CD14-positive monocyte (primary cell): Measurements from ENCODE around the gene LRP1B. TPM values are rescaled to one million over a fixed set of nuclear protein-coding genes. Genes with fewer than 3 reads are reported as not detected.

ENCODE experiments used
- DNase-seq, 3 donors: peaks; one replicate each; pipeline ENCODE4 v3.0.0-alpha.2; 2011 to 2022
- H2AFZ ChIP-seq: 2 replicates; pipeline ENCODE4 v1.6.0; 2012; ENCODE audit warnings: mild to moderate bottlenecking, low read depth, low read length, inconsistent platforms; ENCODE audit not compliant: insufficient read depth, poor library complexity, severe bottlenecking
- H3K27ac ChIP-seq, 2 donors: 1 replicate in 1 of 2; 2 replicates in 1 of 2; pipeline ENCODE4 v1.5.1; 2012 to 2013; ENCODE audit warnings: low read length in 2 of 2, control low read depth in 1 of 2, inconsistent platforms in 1 of 2, low read depth in 1 of 2, mild to moderate bottlenecking in 1 of 2
- H3K27me3 ChIP-seq, 2 donors: one replicate each; pipeline versions ENCODE4 v1.6.0 to v1.6.1; 2011 to 2013; ENCODE audit warnings: low read length in 2 of 2; ENCODE audit not compliant: control insufficient read depth in 2 of 2, insufficient read depth in 2 of 2
- H3K36me3 ChIP-seq, 2 donors: replicated peaks in 1 of 2; 1 replicate in 1 of 2; 2 replicates in 1 of 2; pipeline versions ENCODE4 v1.5.1 to v1.6.1; 2012 to 2013; ENCODE audit warnings: low read length in 2 of 2, control low read depth in 1 of 2, inconsistent platforms in 1 of 2, mild to moderate bottlenecking in 1 of 2; ENCODE audit not compliant: insufficient read depth in 2 of 2, control insufficient read depth in 1 of 2
- H3K4me1 ChIP-seq, 2 donors: 1 replicate in 1 of 2; 2 replicates in 1 of 2; pipeline versions ENCODE4 v1.5.1 to v1.6.1; 2012 to 2013; ENCODE audit warnings: low read length in 2 of 2, control low read depth in 1 of 2, inconsistent platforms in 1 of 2, mild to moderate bottlenecking in 1 of 2, moderate library complexity in 1 of 2; ENCODE audit not compliant: insufficient read depth in 2 of 2, control insufficient read depth in 1 of 2
- H3K4me2 ChIP-seq: replicated peaks from 2 replicates; pipeline ENCODE3; 2012; ENCODE audit warnings: low read length, moderate library complexity, mild to moderate bottlenecking; ENCODE audit not compliant: poor library complexity, severe bottlenecking; ENCODE audit errors: extremely low read depth
- H3K4me3 ChIP-seq, 3 experiments: fragments of 200-600 bp in 1 of 3; sonication (generic) in 1 of 3; replicated peaks in 1 of 3; 1 replicate in 2 of 3; 2 replicates in 1 of 3; pipeline ENCODE4 v1.5.1; 2011 to 2013; ENCODE audit warnings: low read length in 3 of 3, mild to moderate bottlenecking in 3 of 3, control low read depth in 2 of 3, low read depth in 2 of 3, inconsistent platforms in 1 of 3, moderate library complexity in 1 of 3
- H3K79me2 ChIP-seq: 2 replicates; pipeline ENCODE4 v1.6.0; 2012; ENCODE audit warnings: mild to moderate bottlenecking, control low read depth, inconsistent platforms, low read length, moderate library complexity; ENCODE audit not compliant: insufficient read depth
- H3K9ac ChIP-seq: 2 replicates; pipeline ENCODE4 v1.6.0; 2017; ENCODE audit warnings: low read length, mild to moderate bottlenecking; ENCODE audit not compliant: insufficient read depth, poor library complexity, severe bottlenecking
- H3K9me3 ChIP-seq, 2 donors: replicated peaks in 1 of 2; 1 replicate in 1 of 2; 2 replicates in 1 of 2; pipeline versions ENCODE4 v1.5.1 to v1.6.1; 2012 to 2013; ENCODE audit warnings: low read length in 2 of 2, control low read depth in 1 of 2; ENCODE audit not compliant: control insufficient read depth in 1 of 2, insufficient read depth in 1 of 2
- H4K20me1 ChIP-seq: 2 replicates; pipeline ENCODE4 v1.6.0; 2012; ENCODE audit warnings: mild to moderate bottlenecking, low read length, control low read depth, moderate library complexity; ENCODE audit not compliant: insufficient read depth
- H3K27ac Mint-ChIP-seq, 7 donors: one replicate each; pipeline ENCODE4 v1.8.0; 2020; ENCODE audit warnings: mild to moderate bottlenecking in 7 of 7, mixed read lengths in 7 of 7, moderate library complexity in 6 of 7, inconsistent platforms in 2 of 7
- H3K27me3 Mint-ChIP-seq, 3 donors: one replicate each; pipeline ENCODE4 v1.8.0; 2021 to 2022; ENCODE audit warnings: low read depth in 3 of 3, mild to moderate bottlenecking in 3 of 3, mixed read lengths in 3 of 3, moderate library complexity in 3 of 3, inconsistent platforms in 1 of 3
- H3K36me3 Mint-ChIP-seq, 2 donors: one replicate each; pipeline ENCODE4 v1.8.0; 2020; ENCODE audit warnings: mixed read lengths in 2 of 2, inconsistent platforms in 1 of 2, mild to moderate bottlenecking in 1 of 2
- H3K4me1 Mint-ChIP-seq: one replicate; pipeline ENCODE4 v1.8.0; 2020; ENCODE audit warnings: mild to moderate bottlenecking, mixed read lengths
- H3K4me3 Mint-ChIP-seq, 2 donors: one replicate each; pipeline ENCODE4 v1.8.0; 2020; ENCODE audit warnings: mild to moderate bottlenecking in 2 of 2, mixed read lengths in 2 of 2, moderate library complexity in 1 of 2
- H3K9me3 Mint-ChIP-seq, 7 donors: one replicate each; pipeline ENCODE4 v1.8.0; 2020 to 2022; ENCODE audit warnings: mixed read lengths in 7 of 7, mild to moderate bottlenecking in 6 of 7, moderate library complexity in 6 of 7, inconsistent platforms in 2 of 7
- WGBS: methylation state at CpG from one replicate; pipeline ENCODE4 v1.1.5; 2013; ENCODE audit warnings: missing lambda C conversion rate; ENCODE audit not compliant: insufficient coverage; 5-methylcytosine and 5-hydroxymethylcytosine counted together
- intact Hi-C, 2 donors: fragments of 100-400 bp; cut with micrococcal nuclease; formaldehyde crosslinking; loops; one replicate each; pipeline versions ENCODE4 v1.15.0 to v1.15.1; 2023
- polyA plus RNA-seq, 3 donors: library from polyadenylated mRNA; depleted of rRNA in 1 of 3; unstranded in 2 of 3; stranded (reverse) in 1 of 3; fragments of 300-500 nt in 2 of 3; fragments of >200 nt in 1 of 3; fragmentation: Illumina TruSeq in 2 of 3; gene quantifications; 1 replicate in 2 of 3; 2 replicates in 1 of 3; pipeline ENCODE4 v1.2.3, GENCODE V29; 2012 to 2021
- TF ChIP-seq, protein P1 (sequence below): fragments of 200-600 bp; IDR thresholded peaks from one replicate; pipeline ENCODE4 v1.8.0; 2022; ENCODE audit warnings: antibody characterized with exemption, mild to moderate bottlenecking

LRP1B gene
- polyA plus RNA-seq, 3 donors: not detected

GRCh38 chr2:140869925-140870324 is 1260.9 kb downstream of the LRP1B start:
- Histone ChIP-seq H4K20me1 (no peaks in the 10 kb centered on the region), H3K79me2 (no peaks in the 10 kb centered on the region), H3K27me3 (no peaks in the 10 kb centered on the region), H3K4me3 (no peak overlapping the region), H3K4me2 (no peak overlapping the region), H3K9ac (no peak overlapping the region), H3K27ac (no peak overlapping the region), H3K4me1 (no peaks in the 10 kb centered on the region), H3K9me3 (peaks cover 0 to 12% of the 10 kb centered on the region in 2 donors), H3K36me3 (no peaks in the 10 kb centered on the region), H2AFZ (no peak overlapping the region)
- no peaks in the 10 kb centered on the region for H3K27me3 Mint-ChIP-seq
- H3K27ac Mint-ChIP-seq: no peak overlapping the region
- DNase-seq: no peak
- no peaks in the 10 kb centered on the region for H3K4me1 Mint-ChIP-seq
- TF ChIP-seq, protein P1, sequence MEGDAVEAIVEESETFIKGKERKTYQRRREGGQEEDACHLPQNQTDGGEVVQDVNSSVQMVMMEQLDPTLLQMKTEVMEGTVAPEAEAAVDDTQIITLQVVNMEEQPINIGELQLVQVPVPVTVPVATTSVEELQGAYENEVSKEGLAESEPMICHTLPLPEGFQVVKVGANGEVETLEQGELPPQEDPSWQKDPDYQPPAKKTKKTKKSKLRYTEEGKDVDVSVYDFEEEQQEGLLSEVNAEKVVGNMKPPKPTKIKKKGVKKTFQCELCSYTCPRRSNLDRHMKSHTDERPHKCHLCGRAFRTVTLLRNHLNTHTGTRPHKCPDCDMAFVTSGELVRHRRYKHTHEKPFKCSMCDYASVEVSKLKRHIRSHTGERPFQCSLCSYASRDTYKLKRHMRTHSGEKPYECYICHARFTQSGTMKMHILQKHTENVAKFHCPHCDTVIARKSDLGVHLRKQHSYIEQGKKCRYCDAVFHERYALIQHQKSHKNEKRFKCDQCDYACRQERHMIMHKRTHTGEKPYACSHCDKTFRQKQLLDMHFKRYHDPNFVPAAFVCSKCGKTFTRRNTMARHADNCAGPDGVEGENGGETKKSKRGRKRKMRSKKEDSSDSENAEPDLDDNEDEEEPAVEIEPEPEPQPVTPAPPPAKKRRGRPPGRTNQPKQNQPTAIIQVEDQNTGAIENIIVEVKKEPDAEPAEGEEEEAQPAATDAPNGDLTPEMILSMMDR: no peak
- peaks cover 0 to 10% (median 4%) of the 10 kb centered on the region in 7 donors for H3K9me3 Mint-ChIP-seq
- no peaks in the 10 kb centered on the region for H3K36me3 Mint-ChIP-seq
- no peak overlapping the region for H3K4me3 Mint-ChIP-seq
- intact Hi-C loops: no loop called here

DNA sequence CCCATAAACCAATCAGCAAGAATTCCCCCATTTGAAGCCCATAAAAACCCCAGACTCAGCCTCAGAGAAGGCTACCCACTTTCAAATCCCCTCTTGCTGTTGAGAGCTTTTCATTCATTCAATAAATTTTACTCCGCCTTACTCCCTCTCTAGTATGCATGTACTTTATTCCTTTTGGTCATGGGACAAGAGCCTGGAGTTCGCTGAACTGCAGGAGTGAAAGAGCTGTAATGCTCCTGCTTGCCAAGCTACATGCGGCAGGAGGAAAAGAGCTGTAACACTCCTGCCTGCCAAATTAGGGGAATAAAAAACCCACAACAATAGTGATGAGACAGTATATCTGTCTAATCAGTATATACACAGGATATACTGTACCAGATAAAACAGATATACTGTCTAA is 1261.7 kb downstream of the LRP1B start:
- 83% methylated on average over 1 of the region's 3 CpGs for WGBS
- intact Hi-C loops: no loop called here
- no peaks in the 10 kb centered on the region for H3K36me3 Mint-ChIP-seq

More for the DNA sequence above, 1261.7 kb downstream of the LRP1B start:
- Mint-ChIP-seq H3K27ac (no peak overlapping the region), H3K9me3 (peaks cover 0 to 8% (median 2%) of the 10 kb centered on the region in 7 donors), H3K4me1 (no peaks in the 10 kb centered on the region), H3K27me3 (no peaks in the 10 kb centered on the region), H3K4me3 (no peak overlapping the region)
- Histone ChIP-seq H4K20me1 (no peaks in the 10 kb centered on the region), H3K27ac (no peak overlapping the region), H3K4me3 (no peak overlapping the region), H3K79me2 (no peaks in the 10 kb centered on the region), H3K9me3 (peaks cover 0 to 8% of the 10 kb centered on the region in 2 donors), H3K9ac (no peak overlapping the region), H3K36me3 (no peaks in the 10 kb centered on the region), H3K4me1 (no peaks in the 10 kb centered on the region), H2AFZ (no peak overlapping the region), H3K27me3 (no peaks in the 10 kb centered on the region), H3K4me2 (no peak overlapping the region)
- no peak for DNase-seq
- TF ChIP-seq, protein P1: no peak
